ENCODE measurements around the gene SYNJ2BP.
"Not testable (repeated sequence)": the region's sequence is repeated elsewhere in the genome, so short reads cannot be mapped to it uniquely, and the experiment has no call there.

Gene SYNJ2BP

GRCh38 chr14:70416725-70417349 lies at the start of gene SYNJ2BP:
SYNJ2BP (minus strand) TSS chr14:70417090; CDS start chr14:70416963, 127 bp downstream.
- TF ChIP-seq CTCF (conservative IDR thresholded peaks at IDR 0.05; ENCODE audit: low read depth, low read length): no peak

GRCh38 chr14:70454731-70455130 lies 37.8 kb upstream of the SYNJ2BP start:
- no peak for TF ChIP-seq CTCF (conservative IDR thresholded peaks at IDR 0.05; ENCODE audit: low read depth, low read length)
- DNase-seq (ENCODE audit: low read depth): no peak
- H3K4me3 ChIP-seq (ENCODE audit: low read length): no peak overlapping the region

More at GRCh38 chr14:70416725-70417349, at the start of gene SYNJ2BP:
- H3K4me3 ChIP-seq (ENCODE audit: low read length): peak within 1 kb of the TSS; percentile 99
- DNase-seq (ENCODE audit: low read depth): peak; percentile 11

- no peak within 1 kb of the TSS for H3K4me3 ChIP-seq (ENCODE audit: low read length)
- DNase-seq (ENCODE audit: low read depth): no peak
- TF ChIP-seq CTCF (conservative IDR thresholded peaks at IDR 0.05; ENCODE audit: low read depth, low read length): no peak
Observed at GRCh38 chr14:70451874-70452273, 35.0 kb upstream of the SYNJ2BP start, which contains the start of gene ADAM21. ADAM21 (plus strand) TSS chr14:70452174; CDS start chr14:70457500, 5,326 bp downstream.

GRCh38 chr14:70448633-70449340 lies 31.9 kb upstream of the SYNJ2BP start:
- TF ChIP-seq CTCF (conservative IDR thresholded peaks at IDR 0.05; ENCODE audit: low read depth, low read length): no peak
- DNase-seq (ENCODE audit: low read depth): no peak
- H3K4me3 ChIP-seq (ENCODE audit: low read length): no peak overlapping the region

GRCh38 chr14:70442750-70443149 lies 25.9 kb upstream of the SYNJ2BP start:
- no peak for TF ChIP-seq CTCF (conservative IDR thresholded peaks at IDR 0.05; ENCODE audit: low read depth, low read length)
- H3K4me3 ChIP-seq (ENCODE audit: low read length): no peak overlapping the region
- DNase-seq (ENCODE audit: low read depth): no peak

- no peak for DNase-seq (ENCODE audit: low read depth)
- no peak for TF ChIP-seq CTCF (conservative IDR thresholded peaks at IDR 0.05; ENCODE audit: low read depth, low read length)
- no peak overlapping the region for H3K4me3 ChIP-seq (ENCODE audit: low read length)
Observed at GRCh38 chr14:70441641-70442040, 24.8 kb upstream of the SYNJ2BP start.

- no peak for DNase-seq (ENCODE audit: low read depth)
- TF ChIP-seq CTCF (conservative IDR thresholded peaks at IDR 0.05; ENCODE audit: low read depth, low read length): no peak
- H3K4me3 ChIP-seq (ENCODE audit: low read length): no peak overlapping the region
Observed at GRCh38 chr14:70436867-70437266, 20.0 kb upstream of the SYNJ2BP start.

GRCh38 chr14:70426555-70426954 lies 9.7 kb upstream of the SYNJ2BP start:
- not testable (repeated sequence) for H3K4me3 ChIP-seq (ENCODE audit: low read length); DNase-seq (ENCODE audit: low read depth)

All from retinal pigment epithelial cell (primary cell).